CD14-positive monocyte (primary cell): ENCODE measurements around the gene GTPBP6. TPM values are rescaled to one million over a fixed set of nuclear protein-coding genes. Genes with fewer than 3 reads are reported as not detected.
A peak's percentile ranks its signal among the peaks of the same experiment; 100 is the strongest.

Experiments
- DNase-seq, 3 donors: peaks; one replicate each; pipeline ENCODE4 v3.0.0-alpha.2; 2011 to 2022
- H2AFZ ChIP-seq: 2 replicates; pipeline ENCODE4 v1.6.0; 2012; ENCODE audit warnings: mild to moderate bottlenecking, low read depth, low read length, inconsistent platforms; ENCODE audit not compliant: insufficient read depth, poor library complexity, severe bottlenecking
- H3K27ac ChIP-seq, 2 donors: 1 replicate in 1 of 2; 2 replicates in 1 of 2; pipeline ENCODE4 v1.5.1; 2012 to 2013; ENCODE audit warnings: low read length in 2 of 2, control low read depth in 1 of 2, inconsistent platforms in 1 of 2, low read depth in 1 of 2, mild to moderate bottlenecking in 1 of 2
- H3K27me3 ChIP-seq, 2 donors: one replicate each; pipeline versions ENCODE4 v1.6.0 to v1.6.1; 2011 to 2013; ENCODE audit warnings: low read length in 2 of 2; ENCODE audit not compliant: control insufficient read depth in 2 of 2, insufficient read depth in 2 of 2
- H3K36me3 ChIP-seq, 2 donors: replicated peaks in 1 of 2; 1 replicate in 1 of 2; 2 replicates in 1 of 2; pipeline versions ENCODE4 v1.5.1 to v1.6.1; 2012 to 2013; ENCODE audit warnings: low read length in 2 of 2, control low read depth in 1 of 2, inconsistent platforms in 1 of 2, mild to moderate bottlenecking in 1 of 2; ENCODE audit not compliant: insufficient read depth in 2 of 2, control insufficient read depth in 1 of 2
- H3K4me1 ChIP-seq, 2 donors: 1 replicate in 1 of 2; 2 replicates in 1 of 2; pipeline versions ENCODE4 v1.5.1 to v1.6.1; 2012 to 2013; ENCODE audit warnings: low read length in 2 of 2, control low read depth in 1 of 2, inconsistent platforms in 1 of 2, mild to moderate bottlenecking in 1 of 2, moderate library complexity in 1 of 2; ENCODE audit not compliant: insufficient read depth in 2 of 2, control insufficient read depth in 1 of 2
- H3K4me2 ChIP-seq: replicated peaks from 2 replicates; pipeline ENCODE3; 2012; ENCODE audit warnings: low read length, moderate library complexity, mild to moderate bottlenecking; ENCODE audit not compliant: poor library complexity, severe bottlenecking; ENCODE audit errors: extremely low read depth
- H3K4me3 ChIP-seq, 3 experiments: fragments of 200-600 bp in 1 of 3; sonication (generic) in 1 of 3; replicated peaks in 1 of 3; 1 replicate in 2 of 3; 2 replicates in 1 of 3; pipeline ENCODE4 v1.5.1; 2011 to 2013; ENCODE audit warnings: low read length in 3 of 3, mild to moderate bottlenecking in 3 of 3, control low read depth in 2 of 3, low read depth in 2 of 3, inconsistent platforms in 1 of 3, moderate library complexity in 1 of 3
- H3K79me2 ChIP-seq: 2 replicates; pipeline ENCODE4 v1.6.0; 2012; ENCODE audit warnings: mild to moderate bottlenecking, control low read depth, inconsistent platforms, low read length, moderate library complexity; ENCODE audit not compliant: insufficient read depth
- H3K9ac ChIP-seq: 2 replicates; pipeline ENCODE4 v1.6.0; 2017; ENCODE audit warnings: low read length, mild to moderate bottlenecking; ENCODE audit not compliant: insufficient read depth, poor library complexity, severe bottlenecking
- H3K9me3 ChIP-seq, 2 donors: replicated peaks in 1 of 2; 1 replicate in 1 of 2; 2 replicates in 1 of 2; pipeline versions ENCODE4 v1.5.1 to v1.6.1; 2012 to 2013; ENCODE audit warnings: low read length in 2 of 2, control low read depth in 1 of 2; ENCODE audit not compliant: control insufficient read depth in 1 of 2, insufficient read depth in 1 of 2
- H4K20me1 ChIP-seq: 2 replicates; pipeline ENCODE4 v1.6.0; 2012; ENCODE audit warnings: mild to moderate bottlenecking, low read length, control low read depth, moderate library complexity; ENCODE audit not compliant: insufficient read depth
- H3K27ac Mint-ChIP-seq, 7 donors: one replicate each; pipeline ENCODE4 v1.8.0; 2020; ENCODE audit warnings: mild to moderate bottlenecking in 7 of 7, mixed read lengths in 7 of 7, moderate library complexity in 6 of 7, inconsistent platforms in 2 of 7
- H3K27me3 Mint-ChIP-seq, 3 donors: one replicate each; pipeline ENCODE4 v1.8.0; 2021 to 2022; ENCODE audit warnings: low read depth in 3 of 3, mild to moderate bottlenecking in 3 of 3, mixed read lengths in 3 of 3, moderate library complexity in 3 of 3, inconsistent platforms in 1 of 3
- H3K36me3 Mint-ChIP-seq, 2 donors: one replicate each; pipeline ENCODE4 v1.8.0; 2020; ENCODE audit warnings: mixed read lengths in 2 of 2, inconsistent platforms in 1 of 2, mild to moderate bottlenecking in 1 of 2
- H3K4me1 Mint-ChIP-seq: one replicate; pipeline ENCODE4 v1.8.0; 2020; ENCODE audit warnings: mild to moderate bottlenecking, mixed read lengths
- H3K4me3 Mint-ChIP-seq, 2 donors: one replicate each; pipeline ENCODE4 v1.8.0; 2020; ENCODE audit warnings: mild to moderate bottlenecking in 2 of 2, mixed read lengths in 2 of 2, moderate library complexity in 1 of 2
- H3K9me3 Mint-ChIP-seq, 7 donors: one replicate each; pipeline ENCODE4 v1.8.0; 2020 to 2022; ENCODE audit warnings: mixed read lengths in 7 of 7, mild to moderate bottlenecking in 6 of 7, moderate library complexity in 6 of 7, inconsistent platforms in 2 of 7
- WGBS: methylation state at CpG from one replicate; pipeline ENCODE4 v1.1.5; 2013; ENCODE audit warnings: missing lambda C conversion rate; ENCODE audit not compliant: insufficient coverage; 5-methylcytosine and 5-hydroxymethylcytosine counted together
- intact Hi-C, 2 donors: fragments of 100-400 bp; cut with micrococcal nuclease; formaldehyde crosslinking; loops; one replicate each; pipeline versions ENCODE4 v1.15.0 to v1.15.1; 2023
- polyA plus RNA-seq, 3 donors: library from polyadenylated mRNA; depleted of rRNA in 1 of 3; unstranded in 2 of 3; stranded (reverse) in 1 of 3; fragments of 300-500 nt in 2 of 3; fragments of >200 nt in 1 of 3; fragmentation: Illumina TruSeq in 2 of 3; gene quantifications; 1 replicate in 2 of 3; 2 replicates in 1 of 3; pipeline ENCODE4 v1.2.3, GENCODE V29; 2012 to 2021
- TF ChIP-seq, protein P1 (sequence below): fragments of 200-600 bp; IDR thresholded peaks from one replicate; pipeline ENCODE4 v1.8.0; 2022; ENCODE audit warnings: antibody characterized with exemption, mild to moderate bottlenecking

Gene GTPBP6
- polyA plus RNA-seq, 3 donors = 17.2 to 39.3 (median 27.0) TPM

DNA sequence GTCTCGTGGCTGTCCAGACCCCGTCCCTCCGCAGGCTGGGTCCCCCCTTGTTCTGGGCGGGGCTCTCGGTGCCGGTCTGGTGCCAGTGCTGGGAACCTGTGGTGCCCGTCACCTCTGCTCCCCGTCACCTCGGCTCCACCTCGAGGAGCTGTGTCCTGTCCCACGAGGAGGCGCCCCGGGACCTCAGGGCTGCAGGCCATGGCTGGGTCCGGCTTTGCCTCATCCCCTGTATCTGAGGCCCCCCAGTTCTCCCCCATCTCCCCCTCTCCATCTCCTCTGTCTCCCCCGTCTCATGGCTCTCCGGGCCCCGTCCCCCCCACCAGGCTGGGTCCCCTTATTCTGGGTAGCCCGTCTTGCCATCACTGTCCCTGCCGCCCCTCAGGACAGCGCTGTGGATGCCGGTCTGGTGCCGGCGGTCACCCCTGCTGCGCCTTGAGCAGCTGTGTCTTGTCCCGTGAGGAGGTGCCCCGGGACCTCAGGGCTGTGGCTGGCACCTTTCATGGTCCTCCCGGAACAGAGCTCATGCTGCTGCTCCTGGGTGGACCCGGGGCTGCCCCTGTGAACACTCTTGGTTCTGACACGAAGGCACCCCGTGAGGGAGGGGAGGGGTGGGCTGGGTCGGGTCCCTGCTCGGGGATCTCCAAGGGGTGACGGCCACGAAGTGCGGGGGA is 13.4 kb upstream of the GTPBP6 start:
- no peak overlapping the region for H2AFZ ChIP-seq
- no peak overlapping the region for H3K27ac ChIP-seq
- no peaks in the 10 kb centered on the region for H4K20me1 ChIP-seq
- H3K9me3 ChIP-seq = peaks cover 0 to 27% of the 10 kb centered on the region in 2 donors
- H3K4me2 ChIP-seq = no peak overlapping the region
- intact Hi-C loops = no loop called here
- no peak overlapping the region for H3K9ac ChIP-seq
- Mint-ChIP-seq H3K4me1 (no peaks in the 10 kb centered on the region), H3K27ac (no peak overlapping the region), H3K27me3 (peaks cover 15 to 31% (median 19%) of the 10 kb centered on the region in 3 donors), H3K4me3 (peak overlapping the region in 1 of 2 donors; percentile 51), H3K36me3 (peaks cover 12 to 32% of the 10 kb centered on the region in 2 donors), H3K9me3 (peaks cover 4 to 26% (median 14%) of the 10 kb centered on the region in 7 donors)
- H3K27me3 ChIP-seq = peaks cover 0 to 21% of the 10 kb centered on the region in 2 donors
- peaks cover 0 to 9% of the 10 kb centered on the region in 2 donors for H3K36me3 ChIP-seq
- no peaks in the 10 kb centered on the region for H3K4me1 ChIP-seq
- 60% methylated on average over 31 of the region's 35 CpGs for WGBS
- H3K79me2 ChIP-seq = no peaks in the 10 kb centered on the region
- TF ChIP-seq, protein P1, sequence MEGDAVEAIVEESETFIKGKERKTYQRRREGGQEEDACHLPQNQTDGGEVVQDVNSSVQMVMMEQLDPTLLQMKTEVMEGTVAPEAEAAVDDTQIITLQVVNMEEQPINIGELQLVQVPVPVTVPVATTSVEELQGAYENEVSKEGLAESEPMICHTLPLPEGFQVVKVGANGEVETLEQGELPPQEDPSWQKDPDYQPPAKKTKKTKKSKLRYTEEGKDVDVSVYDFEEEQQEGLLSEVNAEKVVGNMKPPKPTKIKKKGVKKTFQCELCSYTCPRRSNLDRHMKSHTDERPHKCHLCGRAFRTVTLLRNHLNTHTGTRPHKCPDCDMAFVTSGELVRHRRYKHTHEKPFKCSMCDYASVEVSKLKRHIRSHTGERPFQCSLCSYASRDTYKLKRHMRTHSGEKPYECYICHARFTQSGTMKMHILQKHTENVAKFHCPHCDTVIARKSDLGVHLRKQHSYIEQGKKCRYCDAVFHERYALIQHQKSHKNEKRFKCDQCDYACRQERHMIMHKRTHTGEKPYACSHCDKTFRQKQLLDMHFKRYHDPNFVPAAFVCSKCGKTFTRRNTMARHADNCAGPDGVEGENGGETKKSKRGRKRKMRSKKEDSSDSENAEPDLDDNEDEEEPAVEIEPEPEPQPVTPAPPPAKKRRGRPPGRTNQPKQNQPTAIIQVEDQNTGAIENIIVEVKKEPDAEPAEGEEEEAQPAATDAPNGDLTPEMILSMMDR = no peak
- no peak overlapping the region for H3K4me3 ChIP-seq
- DNase-seq = no peak

DNA sequence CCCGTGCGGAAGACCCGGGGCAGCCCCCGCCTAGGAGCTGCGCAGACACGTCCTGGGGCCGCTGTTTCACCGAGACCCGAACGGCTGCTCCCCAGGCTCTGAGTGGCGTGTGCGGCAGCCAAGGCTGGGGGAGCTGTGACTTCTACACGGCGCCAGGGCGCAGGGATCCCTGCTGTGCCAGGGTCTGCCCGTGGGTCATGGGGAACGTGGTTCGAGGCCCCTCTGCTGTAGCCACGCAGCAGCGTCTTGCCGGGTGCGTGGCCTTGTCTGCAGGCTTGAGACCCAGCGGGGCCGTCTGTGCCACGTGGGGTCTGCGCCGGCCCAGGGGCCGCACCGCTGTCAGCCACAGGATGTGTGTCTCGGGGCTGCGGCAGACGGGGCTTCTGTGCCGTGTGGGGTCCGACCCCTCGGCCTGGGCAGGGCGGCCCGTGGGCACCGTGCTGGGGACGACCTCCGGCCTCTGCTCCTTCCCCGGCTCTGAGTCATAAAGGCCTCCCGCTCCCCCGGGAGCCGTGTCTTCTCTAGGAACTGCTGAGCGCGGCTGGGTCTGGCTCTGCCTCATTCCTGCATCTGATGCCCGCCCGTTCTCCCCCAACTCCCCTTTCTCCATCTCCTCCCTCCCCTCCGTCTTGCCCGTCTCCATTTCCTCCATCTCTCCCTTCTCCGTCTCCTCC is 12.7 kb upstream of the GTPBP6 start:
- Histone ChIP-seq H3K36me3 (peaks cover 0 to 2% of the 10 kb centered on the region in 2 donors), H3K9me3 (peaks cover 0 to 21% of the 10 kb centered on the region in 2 donors), H3K9ac (no peak overlapping the region), H3K4me1 (no peaks in the 10 kb centered on the region), H3K4me3 (no peak overlapping the region), H2AFZ (no peak overlapping the region), H4K20me1 (no peaks in the 10 kb centered on the region), H3K27ac (no peak overlapping the region), H3K79me2 (no peaks in the 10 kb centered on the region), H3K4me2 (no peak overlapping the region), H3K27me3 (peaks cover 0 to 21% of the 10 kb centered on the region in 2 donors)
- Mint-ChIP-seq H3K4me1 (no peaks in the 10 kb centered on the region), H3K9me3 (peaks cover 0 to 20% (median 11%) of the 10 kb centered on the region in 7 donors), H3K27me3 (peaks cover 15 to 33% (median 21%) of the 10 kb centered on the region in 3 donors), H3K27ac (peak overlapping the region in 1 of 7 donors; percentile 57), H3K4me3 (peak overlapping the region in 1 of 2 donors; percentile 51), H3K36me3 (peaks cover 8 to 26% of the 10 kb centered on the region in 2 donors)
- TF ChIP-seq, protein P1 = no peak
- WGBS = 2% methylated on average over 49 of the region's 51 CpGs
- intact Hi-C loops = no loop called here
- DNase-seq = no peak
